HepG2 (cell line): ENCODE data around the gene GAPDH. TPM values are rescaled to one million over a fixed set of nuclear protein-coding genes. Genes with fewer than 3 reads are reported as not detected.

Experiments used
- ELF1 ChIP-seq: sonication (generic); formaldehyde crosslinking; IDR thresholded peaks from 2 replicates; pipeline ENCODE4 v1.4.0; 2020; ENCODE audit warnings: missing genetic modification reagents
- EP300 ChIP-seq, 3 experiments: sonication (generic) in 1 of 3; formaldehyde crosslinking in 1 of 3; IDR thresholded peaks; 2 replicates each; pipeline versions ENCODE4 v1.5.1 to v1.6.1; 2011 to 2020; ENCODE audit warnings: low read depth in 2 of 3, low read length in 2 of 3, borderline replicate concordance in 1 of 3, improper control_type of control experiment in 1 of 3, mild to moderate bottlenecking in 1 of 3, missing genetic modification reagents in 1 of 3, moderate library complexity in 1 of 3
- FOXO1 ChIP-seq: sonication (generic); formaldehyde crosslinking; IDR thresholded peaks from 2 replicates; pipeline ENCODE4 v1.4.0; 2020; ENCODE audit warnings: missing genetic modification reagents
- HNF4G ChIP-seq, 2 experiments: sonication (generic) in 1 of 2; formaldehyde crosslinking in 1 of 2; IDR thresholded peaks; 2 replicates each; pipeline versions ENCODE4 v1.4.0 to v1.6.1; 2011 to 2020; ENCODE audit warnings: borderline replicate concordance in 2 of 2, low read depth in 2 of 2, mild to moderate bottlenecking in 2 of 2, low read length in 1 of 2, missing genetic modification reagents in 1 of 2, moderate library complexity in 1 of 2
- IRF2 ChIP-seq: IDR thresholded peaks from 2 replicates; pipeline ENCODE4 v1.6.1; 2018; ENCODE audit warnings: missing genetic modification reagents, missing compliant biosample characterization
- NCOR1 ChIP-seq: fragments of 200-600 bp; sonication (generic); IDR thresholded peaks from 2 replicates; pipeline ENCODE4 v1.7.0; 2017; ENCODE audit warnings: antibody characterized with exemption, low read length, borderline replicate concordance
- NRL ChIP-seq: sonication (generic); formaldehyde crosslinking; IDR thresholded peaks from 2 replicates; pipeline ENCODE4 v1.5.0; 2020; ENCODE audit warnings: missing genetic modification reagents, mild to moderate bottlenecking, moderate library complexity, borderline replicate concordance
- PHF20 ChIP-seq: sonication (generic); formaldehyde crosslinking; IDR thresholded peaks from 2 replicates; pipeline ENCODE4 v1.5.0; 2020; ENCODE audit warnings: mild to moderate bottlenecking, missing genetic modification reagents
- PHF5A ChIP-seq: IDR thresholded peaks from one replicate; pipeline ENCODE4 v1.6.1; 2018; ENCODE audit warnings: low read depth, missing genetic modification reagents; ENCODE audit not compliant: unreplicated experiment
- PLRG1 ChIP-seq: fragments of 450-650 bp; conservative IDR thresholded peaks from 2 replicates; pipeline ENCODE4 v1.6.1; 2016
- SNAPC2 ChIP-seq: sonication (generic); formaldehyde crosslinking; IDR thresholded peaks from 2 replicates; pipeline ENCODE4 v1.8.1; 2022; ENCODE audit warnings: mild to moderate bottlenecking, missing genetic modification reagents
- SUZ12 ChIP-seq: fragments of 150-350 bp; IDR thresholded peaks from 2 replicates; pipeline ENCODE4 v1.6.1; 2014; ENCODE audit warnings: low read depth, low read length
- TCF12 ChIP-seq, 2 experiments: fragments of 450-650 bp in 1 of 2; sonication (generic) in 1 of 2; formaldehyde crosslinking in 1 of 2; IDR thresholded peaks; 2 replicates each; pipeline versions ENCODE4 v1.6.1 to v1.8.0; 2017 to 2022; ENCODE audit warnings: antibody characterized with exemption in 1 of 2, mild to moderate bottlenecking in 1 of 2, missing genetic modification reagents in 1 of 2, moderate library complexity in 1 of 2
- ZNF350 ChIP-seq: sonication (generic); formaldehyde crosslinking; IDR thresholded peaks from 2 replicates; pipeline ENCODE4 v1.4.0; 2020; ENCODE audit warnings: mild to moderate bottlenecking, low read depth, missing genetic modification reagents, borderline replicate concordance
- ZNF382 ChIP-seq: sonication (generic); formaldehyde crosslinking; IDR thresholded peaks from 2 replicates; pipeline ENCODE4 v1.5.0; 2020; ENCODE audit warnings: missing genetic modification reagents, mild to moderate bottlenecking, borderline replicate concordance
- polyA plus RNA-seq, 8 experiments: library from polyadenylated mRNA; depleted of rRNA in 3 of 8; stranded (reverse) in 7 of 8; unstranded in 1 of 8; fragments of >200 nt; fragmentation: Illumina TruSeq in 4 of 8; extraction: Trizol in 4 of 8; gene quantifications; 2 replicates each; pipeline versions ENCODE4 v1.2.1 to v1.2.3, GENCODE V29; 2011 to 2016; ENCODE audit warnings: low read depth in 4 of 8, missing spikeins in 1 of 8, mixed read lengths in 1 of 8; ENCODE audit not compliant: insufficient read depth in 1 of 8
- total RNA-seq, 5 experiments: library from RNA; depleted of rRNA; stranded (reverse); fragments of >200 nt; fragmentation: Illumina TruSeq; extraction: Trizol; gene quantifications; 2 replicates each; pipeline ENCODE4 v1.2.3, GENCODE V29; 2016; ENCODE audit warnings: low read depth in 1 of 5
- TF ChIP-seq, protein P1 (sequence below), 2 experiments: sonication (generic) in 1 of 2; formaldehyde crosslinking in 1 of 2; IDR thresholded peaks; 2 replicates each; pipeline versions ENCODE4 v1.4.0 to v1.6.1; 2018 to 2020; ENCODE audit warnings: missing genetic modification reagents in 2 of 2, borderline replicate concordance in 1 of 2, low read depth in 1 of 2, mild to moderate bottlenecking in 1 of 2, missing biosample characterization in 1 of 2
- TF ChIP-seq, protein P2 (sequence below): sonication (generic); formaldehyde crosslinking; IDR thresholded peaks from 2 replicates; pipeline ENCODE4 v1.5.0; 2020; ENCODE audit warnings: mild to moderate bottlenecking, missing genetic modification reagents, borderline replicate concordance
- TF ChIP-seq, protein P3 (sequence below): sonication (generic); formaldehyde crosslinking; IDR thresholded peaks from 2 replicates; pipeline ENCODE4 v1.4.0; 2020; ENCODE audit warnings: missing genetic modification reagents, borderline replicate concordance

GAPDH gene
- total and polyA plus RNA-seq, 2 of the 13 experiments (the other 11 are each of a cell fraction or from before 2014, with no cell fraction given), result 3,038 to 12,722 TPM

DNA sequence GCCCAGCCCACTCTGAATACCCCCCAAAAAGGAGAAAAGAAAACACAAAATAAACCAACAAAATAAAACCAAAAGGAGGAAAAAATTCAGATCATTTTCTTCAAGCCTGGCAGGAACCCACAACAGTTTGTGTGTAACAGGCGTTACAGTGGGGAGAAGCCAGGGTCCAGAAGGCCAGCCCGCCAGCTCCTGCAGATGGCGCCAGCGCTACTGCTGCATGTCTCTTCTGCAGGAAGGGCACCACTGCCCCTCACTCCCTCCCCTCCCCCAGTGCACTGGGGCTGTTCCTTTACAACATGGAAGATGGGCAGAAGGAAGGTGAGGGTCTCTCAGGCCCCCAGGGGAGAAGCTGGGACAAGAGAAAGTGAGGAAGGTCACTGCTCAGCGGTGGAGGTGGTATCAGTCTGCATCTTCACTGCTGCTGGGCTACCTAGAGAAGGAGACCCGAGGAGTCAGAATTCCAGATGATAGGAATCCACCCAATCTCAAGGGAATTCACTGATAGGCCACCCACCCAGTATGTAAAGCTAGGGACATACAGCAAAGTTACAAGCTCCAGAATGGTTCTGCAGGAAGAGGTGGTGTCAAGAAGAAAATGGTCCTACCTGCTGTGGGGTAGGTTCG lies 36.1 kb downstream of the GAPDH start (continued):
- no peak for TF ChIP-seq NRL (CRISPR knock-in tag)
- no peak for TF ChIP-seq SNAPC2 (CRISPR knock-in tag)
- 0 out of 2 replicates have a peak, but pooled peaks have one; percentile 28 for TF ChIP-seq ZNF350 (CRISPR knock-in tag)
- no peak for TF ChIP-seq PHF5A (CRISPR knock-in tag)
- no peak for TF ChIP-seq SUZ12
- TF ChIP-seq, protein P1, sequence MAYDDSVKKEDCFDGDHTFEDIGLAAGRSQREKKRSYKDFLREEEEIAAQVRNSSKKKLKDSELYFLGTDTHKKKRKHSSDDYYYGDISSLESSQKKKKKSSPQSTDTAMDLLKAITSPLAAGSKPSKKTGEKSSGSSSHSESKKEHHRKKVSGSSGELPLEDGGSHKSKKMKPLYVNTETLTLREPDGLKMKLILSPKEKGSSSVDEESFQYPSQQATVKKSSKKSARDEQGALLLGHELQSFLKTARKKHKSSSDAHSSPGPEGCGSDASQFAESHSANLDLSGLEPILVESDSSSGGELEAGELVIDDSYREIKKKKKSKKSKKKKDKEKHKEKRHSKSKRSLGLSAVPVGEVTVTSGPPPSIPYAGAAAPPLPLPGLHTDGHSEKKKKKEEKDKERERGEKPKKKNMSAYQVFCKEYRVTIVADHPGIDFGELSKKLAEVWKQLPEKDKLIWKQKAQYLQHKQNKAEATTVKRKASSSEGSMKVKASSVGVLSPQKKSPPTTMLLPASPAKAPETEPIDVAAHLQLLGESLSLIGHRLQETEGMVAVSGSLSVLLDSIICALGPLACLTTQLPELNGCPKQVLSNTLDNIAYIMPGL (CRISPR knock-in tag; IDR thresholded peaks at IDR 0.05; ENCODE audit: borderline replicate concordance in 1 of 2, low read depth in 1 of 2), result peak in 1 of 2 experiments; percentile 68; a peak in 2 of 4 replicates
- TF ChIP-seq, protein P2, sequence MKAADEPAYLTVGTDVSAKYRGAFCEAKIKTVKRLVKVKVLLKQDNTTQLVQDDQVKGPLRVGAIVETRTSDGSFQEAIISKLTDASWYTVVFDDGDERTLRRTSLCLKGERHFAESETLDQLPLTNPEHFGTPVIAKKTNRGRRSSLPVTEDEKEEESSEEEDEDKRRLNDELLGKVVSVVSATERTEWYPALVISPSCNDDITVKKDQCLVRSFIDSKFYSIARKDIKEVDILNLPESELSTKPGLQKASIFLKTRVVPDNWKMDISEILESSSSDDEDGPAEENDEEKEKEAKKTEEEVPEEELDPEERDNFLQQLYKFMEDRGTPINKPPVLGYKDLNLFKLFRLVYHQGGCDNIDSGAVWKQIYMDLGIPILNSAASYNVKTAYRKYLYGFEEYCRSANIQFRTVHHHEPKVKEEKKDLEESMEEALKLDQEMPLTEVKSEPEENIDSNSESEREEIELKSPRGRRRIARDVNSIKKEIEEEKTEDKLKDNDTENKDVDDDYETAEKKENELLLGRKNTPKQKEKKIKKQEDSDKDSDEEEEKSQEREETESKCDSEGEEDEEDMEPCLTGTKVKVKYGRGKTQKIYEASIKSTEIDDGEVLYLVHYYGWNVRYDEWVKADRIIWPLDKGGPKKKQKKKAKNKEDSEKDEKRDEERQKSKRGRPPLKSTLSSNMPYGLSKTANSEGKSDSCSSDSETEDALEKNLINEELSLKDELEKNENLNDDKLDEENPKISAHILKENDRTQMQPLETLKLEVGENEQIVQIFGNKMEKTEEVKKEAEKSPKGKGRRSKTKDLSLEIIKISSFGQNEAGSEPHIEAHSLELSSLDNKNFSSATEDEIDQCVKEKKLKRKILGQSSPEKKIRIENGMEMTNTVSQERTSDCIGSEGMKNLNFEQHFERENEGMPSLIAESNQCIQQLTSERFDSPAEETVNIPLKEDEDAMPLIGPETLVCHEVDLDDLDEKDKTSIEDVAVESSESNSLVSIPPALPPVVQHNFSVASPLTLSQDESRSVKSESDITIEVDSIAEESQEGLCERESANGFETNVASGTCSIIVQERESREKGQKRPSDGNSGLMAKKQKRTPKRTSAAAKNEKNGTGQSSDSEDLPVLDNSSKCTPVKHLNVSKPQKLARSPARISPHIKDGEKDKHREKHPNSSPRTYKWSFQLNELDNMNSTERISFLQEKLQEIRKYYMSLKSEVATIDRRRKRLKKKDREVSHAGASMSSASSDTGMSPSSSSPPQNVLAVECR (CRISPR knock-in tag), result peak; percentile 35; the same call in 1 of the 2 replicates
- 0 out of 2 replicates have a peak, but pooled peaks have one; percentile 38 for TF ChIP-seq HNF4G (IDR thresholded peaks at IDR 0.05; ENCODE audit: borderline replicate concordance, low read depth, low read length)
- TF ChIP-seq HNF4G (CRISPR knock-in tag; IDR thresholded peaks at IDR 0.05; ENCODE audit: borderline replicate concordance, low read depth), result no peak
- TF ChIP-seq ELF1, result 0 out of 2 replicates have a peak, but pooled peaks have one; percentile 20
- TF ChIP-seq PHF20, result 0 out of 2 replicates have a peak, but pooled peaks have one; percentile 38
- TF ChIP-seq TCF12 (IDR thresholded peaks at IDR 0.05), result no peak
- no peak for TF ChIP-seq TCF12 (CRISPR knock-in tag; IDR thresholded peaks at IDR 0.05)
- TF ChIP-seq FOXO1, result no peak
- TF ChIP-seq, protein P3, sequence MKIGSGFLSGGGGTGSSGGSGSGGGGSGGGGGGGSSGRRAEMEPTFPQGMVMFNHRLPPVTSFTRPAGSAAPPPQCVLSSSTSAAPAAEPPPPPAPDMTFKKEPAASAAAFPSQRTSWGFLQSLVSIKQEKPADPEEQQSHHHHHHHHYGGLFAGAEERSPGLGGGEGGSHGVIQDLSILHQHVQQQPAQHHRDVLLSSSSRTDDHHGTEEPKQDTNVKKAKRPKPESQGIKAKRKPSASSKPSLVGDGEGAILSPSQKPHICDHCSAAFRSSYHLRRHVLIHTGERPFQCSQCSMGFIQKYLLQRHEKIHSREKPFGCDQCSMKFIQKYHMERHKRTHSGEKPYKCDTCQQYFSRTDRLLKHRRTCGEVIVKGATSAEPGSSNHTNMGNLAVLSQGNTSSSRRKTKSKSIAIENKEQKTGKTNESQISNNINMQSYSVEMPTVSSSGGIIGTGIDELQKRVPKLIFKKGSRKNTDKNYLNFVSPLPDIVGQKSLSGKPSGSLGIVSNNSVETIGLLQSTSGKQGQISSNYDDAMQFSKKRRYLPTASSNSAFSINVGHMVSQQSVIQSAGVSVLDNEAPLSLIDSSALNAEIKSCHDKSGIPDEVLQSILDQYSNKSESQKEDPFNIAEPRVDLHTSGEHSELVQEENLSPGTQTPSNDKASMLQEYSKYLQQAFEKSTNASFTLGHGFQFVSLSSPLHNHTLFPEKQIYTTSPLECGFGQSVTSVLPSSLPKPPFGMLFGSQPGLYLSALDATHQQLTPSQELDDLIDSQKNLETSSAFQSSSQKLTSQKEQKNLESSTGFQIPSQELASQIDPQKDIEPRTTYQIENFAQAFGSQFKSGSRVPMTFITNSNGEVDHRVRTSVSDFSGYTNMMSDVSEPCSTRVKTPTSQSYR, result peak; percentile 87
- TF ChIP-seq EP300 (IDR thresholded peaks at IDR 0.05; ENCODE audit: low read depth in 2 of 2, low read length in 2 of 2), result 0 out of 4 replicates have a peak, but pooled peaks of 1 of the 2 experiments have one; percentile 26
- TF ChIP-seq EP300 (CRISPR knock-in tag; IDR thresholded peaks at IDR 0.05; ENCODE audit: borderline replicate concordance), result no peak
- no peak for TF ChIP-seq ZNF382 (CRISPR knock-in tag)
- TF ChIP-seq PLRG1, result no peak
- 0 out of 2 replicates have a peak, but pooled peaks have one; percentile 23 for TF ChIP-seq IRF2 (CRISPR knock-in tag)
- TF ChIP-seq NCOR1, result 0 out of 2 replicates have a peak, but pooled peaks have one; percentile 28
